GM19324 (cell line): ENCODE results near the gene TMIGD2.
"Not testable (repeated sequence)": the region's sequence is repeated elsewhere in the genome, so short reads cannot be mapped to it uniquely, and the experiment has no call there.

Experiments
- ATAC-seq: cut with Tn5 transposase; IDR thresholded peaks from one replicate; pipeline ENCODE4 v1.9.1; 2021; ENCODE audit warnings: mild to moderate bottlenecking, moderate library complexity; ENCODE audit not compliant: unreplicated experiment, low FRiP score

TMIGD2 gene

DNA sequence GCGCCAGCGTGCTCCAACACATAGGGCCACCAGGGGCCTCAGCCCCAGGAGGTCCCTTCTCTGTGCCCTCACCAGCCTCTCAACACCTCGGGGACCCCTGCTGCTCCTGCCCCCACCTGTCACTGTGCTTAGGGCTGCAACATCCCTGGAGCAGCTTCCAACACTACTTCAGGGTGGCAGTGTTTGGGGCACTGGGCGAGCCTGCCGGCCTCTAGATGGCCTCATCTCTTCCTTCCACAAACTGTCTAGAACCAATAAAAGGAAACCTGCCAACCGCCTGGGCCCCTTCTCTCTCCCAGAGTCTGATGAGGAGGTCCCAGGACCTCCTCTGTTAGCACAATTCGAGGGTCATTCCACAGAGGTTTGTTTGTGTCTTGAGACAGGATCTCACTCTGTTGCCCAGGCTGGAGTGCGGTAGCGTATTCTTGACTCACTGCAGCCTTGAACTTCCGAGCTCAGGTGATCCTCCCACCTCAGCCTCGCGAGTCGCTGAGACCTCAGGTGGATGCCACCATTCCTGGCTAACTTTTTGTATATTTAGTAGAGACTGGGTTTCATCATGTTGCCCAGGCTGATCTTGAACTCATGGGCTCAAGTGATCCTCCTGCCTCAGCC, 33.3 kb downstream of the TMIGD2 start:
- ATAC-seq = no peak

GRCh38 chr19:4267901-4268815, 34.0 kb downstream of the TMIGD2 start:
- no peak for ATAC-seq

- ATAC-seq = no peak
These were observed 34.9 kb downstream of the TMIGD2 start for GRCh38 chr19:4267101-4267900.

DNA sequence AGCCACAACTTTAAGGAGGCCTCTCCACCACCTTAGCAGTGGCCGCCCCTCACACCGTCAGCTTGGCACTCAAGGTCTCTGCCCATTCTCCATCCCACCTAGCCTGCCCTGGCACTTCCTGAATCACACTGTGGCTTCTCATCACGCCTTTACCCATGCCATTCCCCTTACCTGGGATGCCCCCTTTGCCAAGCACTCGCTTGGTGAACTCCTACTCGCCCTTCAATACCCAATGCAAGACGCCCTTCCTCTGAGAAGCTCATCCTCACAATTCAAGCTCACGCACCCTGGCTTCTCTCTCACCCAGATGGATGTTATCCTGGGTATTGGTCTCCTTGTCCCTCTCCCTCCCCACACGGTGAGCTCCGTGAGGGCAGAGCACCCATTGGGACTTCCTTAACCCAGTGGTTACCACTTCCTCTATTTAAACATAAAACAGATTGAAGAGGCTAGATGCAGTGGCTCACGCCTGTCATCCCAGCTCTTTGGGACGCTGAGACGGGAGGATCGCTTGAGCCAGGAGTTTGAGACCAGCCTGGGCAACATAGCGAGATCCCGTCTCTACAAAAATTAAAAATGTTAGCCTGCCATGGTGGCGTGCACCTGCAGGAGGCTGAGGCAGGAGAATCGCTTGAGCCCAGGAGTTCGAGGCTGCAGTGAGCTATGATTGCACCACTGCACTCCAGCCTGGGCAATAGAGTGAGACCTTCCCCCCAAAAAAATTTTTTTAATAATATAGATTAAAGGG, 35.8 kb downstream of the TMIGD2 start:
- no peak for ATAC-seq

DNA sequence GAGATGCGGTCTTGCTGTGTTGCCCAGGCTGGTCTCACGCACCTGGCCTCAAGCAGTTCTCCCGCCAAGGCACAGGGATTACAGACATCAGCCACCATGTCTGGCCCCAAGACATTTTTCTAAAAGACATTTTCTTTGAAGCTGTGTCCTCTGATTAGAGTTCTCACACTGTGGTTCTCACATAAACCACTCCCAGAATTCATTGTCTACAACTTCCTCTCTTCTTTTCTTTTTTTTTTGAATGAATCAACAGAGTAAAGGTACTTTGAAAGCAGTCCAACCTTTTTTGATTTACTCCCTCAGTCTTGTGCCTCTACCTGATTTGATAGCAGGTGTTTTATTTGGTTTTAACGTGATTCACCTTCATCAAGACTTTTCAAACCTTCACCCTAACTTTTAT, 37.4 kb downstream of the TMIGD2 start:
- ATAC-seq = no peak

DNA sequence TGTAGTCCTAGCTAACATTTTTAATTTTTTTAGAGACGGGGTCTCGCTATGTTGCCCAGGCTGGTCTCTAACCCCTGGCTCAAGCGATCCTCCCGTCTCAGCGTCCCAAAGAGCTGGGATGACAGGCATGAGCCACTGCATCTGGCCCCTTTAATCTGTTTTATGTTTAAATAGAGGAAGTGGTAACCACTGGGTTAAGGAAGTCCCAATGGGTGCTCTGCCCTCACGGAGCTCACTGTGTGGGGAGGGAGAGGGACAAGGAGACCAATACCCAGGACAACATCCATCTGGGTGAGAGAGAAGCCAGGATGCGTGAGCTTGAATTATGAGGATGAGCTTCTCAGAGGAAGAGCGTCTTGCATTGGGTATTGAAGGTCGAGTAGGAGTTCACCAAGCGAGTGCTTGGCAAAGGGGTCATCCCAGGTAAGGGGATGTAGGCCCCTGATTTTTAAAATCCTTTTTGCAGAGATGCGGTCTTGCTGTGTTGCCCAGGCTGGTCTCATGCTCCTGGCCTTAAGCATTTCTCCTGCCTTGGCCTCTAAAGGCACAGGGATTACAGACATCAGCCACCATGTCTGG, 41.5 kb downstream of the TMIGD2 start:
- no peak for ATAC-seq

DNA sequence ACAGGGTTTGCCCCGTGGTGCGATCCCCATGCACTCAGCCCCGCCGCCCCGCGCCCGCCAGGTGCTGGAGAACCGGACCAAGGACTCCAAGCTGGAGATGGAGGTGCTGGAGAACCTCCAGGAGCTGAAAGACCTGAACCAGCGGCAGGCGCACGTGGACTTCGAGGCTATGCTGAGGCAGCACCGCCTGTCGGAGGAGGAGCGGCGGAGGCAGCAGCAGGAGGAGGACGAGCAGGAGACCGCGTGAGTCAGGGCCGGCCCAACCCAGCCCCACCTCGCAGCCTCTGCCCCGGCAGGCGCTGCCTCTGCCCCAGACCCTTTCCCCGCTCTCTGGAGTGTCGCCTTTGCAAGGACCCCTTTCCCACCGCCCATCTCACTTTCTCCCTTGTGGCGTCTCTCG, 44.0 kb downstream of the TMIGD2 start:
- ATAC-seq = no peak

DNA sequence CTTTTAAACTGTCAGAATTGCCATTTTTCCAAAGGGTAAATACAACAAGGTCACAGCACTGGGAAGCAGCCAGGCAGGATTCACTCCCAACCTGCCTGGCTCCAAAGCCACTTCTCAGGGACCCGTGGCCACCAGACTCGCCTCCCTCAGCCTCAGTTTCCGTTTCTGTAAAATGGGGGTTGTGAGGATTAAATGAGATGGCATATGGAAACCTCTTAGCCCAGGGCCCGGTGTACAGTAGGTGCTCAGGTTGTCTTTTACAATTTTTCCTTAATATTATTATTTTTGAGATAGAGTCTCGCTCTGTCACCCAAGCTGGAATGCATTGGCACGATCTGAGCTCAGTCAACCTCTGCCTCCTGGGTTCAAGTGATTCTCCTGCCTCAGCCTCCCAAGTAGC, 45.2 kb downstream of the TMIGD2 start:
- ATAC-seq = no peak

- no peak for ATAC-seq
These were observed 45.6 kb downstream of the TMIGD2 start for GRCh38 chr19:4256563-4256962.

DNA sequence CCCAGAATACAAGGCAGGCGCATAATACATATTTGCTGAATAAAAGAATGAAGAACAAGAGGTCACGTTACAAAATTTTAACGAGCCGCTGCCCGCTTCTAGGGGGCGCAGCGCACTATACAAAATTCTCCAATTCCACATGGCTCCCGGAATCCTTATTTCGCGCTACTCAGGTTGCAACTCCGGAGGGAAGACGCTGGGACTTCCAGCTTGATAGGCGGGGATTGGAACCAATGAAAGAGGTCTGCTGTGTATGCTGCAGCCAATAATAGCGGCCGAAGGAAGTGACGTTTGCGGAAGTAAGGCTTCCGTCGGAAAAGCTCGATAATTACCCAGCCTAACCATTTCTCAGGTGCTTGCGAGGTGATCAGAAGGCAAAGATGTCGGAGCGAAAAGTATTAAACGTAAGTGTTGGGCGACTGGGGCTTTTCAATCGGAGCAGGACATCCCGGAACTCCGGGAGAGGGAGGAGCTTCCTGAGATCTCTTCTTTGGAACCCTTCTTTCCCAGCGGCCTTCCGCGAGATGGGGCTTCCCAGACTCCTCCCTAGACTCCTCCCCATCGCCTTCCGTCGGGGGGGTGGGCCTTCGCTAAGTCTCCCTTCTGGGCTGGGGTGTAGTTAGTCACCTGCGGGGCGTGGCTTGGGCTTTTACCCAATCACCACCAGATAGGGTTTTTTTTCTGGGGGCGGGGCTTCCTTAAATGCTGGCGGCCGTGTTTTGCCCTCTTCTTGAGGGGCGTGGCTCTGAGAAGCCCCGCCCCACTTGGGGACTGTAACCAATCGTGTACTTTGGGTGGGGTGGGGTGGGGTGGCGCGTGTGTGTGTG, 55.2 kb downstream of the TMIGD2 start, which contains the start of gene YJU2:
Gene YJU2, plus strand, starts transcription at position 314 of the 827 bp plus-strand sequence. Its CDS starts 67 bp downstream, at position 381.
- ATAC-seq = peak; percentile 84

GRCh38 chr19:4245938-4246337, 56.3 kb downstream of the TMIGD2 start:
- ATAC-seq = not testable (repeated sequence)
